Astrocyte (in vitro differentiated cells and primary cell): Measurements from ENCODE around the gene MYO1A. TPM values are rescaled to one million over a fixed set of nuclear protein-coding genes. Genes with fewer than 3 reads are reported as not detected.

Source experiments
- DNase-seq: peaks from one replicate; pipeline ENCODE4 v3.0.0-alpha.2; 2010; ENCODE audit warnings: low read depth
- FAIRE-seq: peaks from 2 replicates; lab custom pipeline; 2011; peaks lifted over from hg19 to GRCh38; lab: Jason Lieb, UNC
- H2AFZ ChIP-seq: 2 replicates; pipeline ENCODE4 v1.6.0; 2012; ENCODE audit warnings: low read depth, low read length, inconsistent platforms
- H3K27ac ChIP-seq: 2 replicates; pipeline ENCODE4 v1.5.1; 2011; ENCODE audit warnings: low read depth, low read length, inconsistent platforms
- H3K27me3 ChIP-seq: 2 replicates; pipeline ENCODE4 v1.6.0; 2011; ENCODE audit warnings: low read length, inconsistent platforms; ENCODE audit not compliant: insufficient read depth
- H3K36me3 ChIP-seq: 2 replicates; pipeline ENCODE4 v1.5.1; 2011; ENCODE audit warnings: low read length, inconsistent platforms; ENCODE audit not compliant: insufficient read depth
- H3K4me1 ChIP-seq: 2 replicates; pipeline ENCODE4 v1.5.1; 2011; ENCODE audit warnings: low read length, inconsistent platforms; ENCODE audit not compliant: insufficient read depth
- H3K4me2 ChIP-seq: 2 replicates; pipeline ENCODE4 v1.6.0; 2012; ENCODE audit warnings: low read length, inconsistent platforms
- H3K4me3 ChIP-seq: 2 replicates; pipeline ENCODE4 v1.5.1; 2011; ENCODE audit warnings: low read depth, mild to moderate bottlenecking, low read length, inconsistent platforms; ENCODE audit not compliant: insufficient read depth
- H3K79me2 ChIP-seq: 2 replicates; pipeline ENCODE4 v1.6.0; 2012; ENCODE audit warnings: mild to moderate bottlenecking, low read length, inconsistent platforms; ENCODE audit not compliant: insufficient read depth
- H3K9ac ChIP-seq: 2 replicates; pipeline ENCODE4 v1.6.0; 2012; ENCODE audit warnings: mild to moderate bottlenecking, low read length, inconsistent platforms
- H3K9me3 ChIP-seq: 2 replicates; pipeline ENCODE4 v1.5.1; 2012; ENCODE audit warnings: low read depth, mild to moderate bottlenecking, low read length, inconsistent platforms; ENCODE audit not compliant: insufficient read depth
- H4K20me1 ChIP-seq: 2 replicates; pipeline ENCODE4 v1.6.0; 2012; ENCODE audit warnings: low read length, inconsistent platforms; ENCODE audit not compliant: insufficient read depth
- H3K27ac Mint-ChIP-seq: one replicate; pipeline ENCODE4 v1.8.0; 2021; ENCODE audit warnings: mild to moderate bottlenecking, mixed read lengths; ENCODE audit not compliant: unreplicated experiment
- H3K27me3 Mint-ChIP-seq: one replicate; pipeline ENCODE4 v1.8.0; 2021; ENCODE audit warnings: low read depth, mixed read lengths; ENCODE audit not compliant: unreplicated experiment
- H3K36me3 Mint-ChIP-seq: one replicate; pipeline ENCODE4 v1.8.0; 2021; ENCODE audit warnings: low read depth, mixed read lengths; ENCODE audit not compliant: unreplicated experiment
- H3K4me1 Mint-ChIP-seq: one replicate; pipeline ENCODE4 v1.8.0; 2021; ENCODE audit warnings: low read depth, mixed read lengths; ENCODE audit not compliant: unreplicated experiment
- H3K4me3 Mint-ChIP-seq: one replicate; pipeline ENCODE4 v1.8.0; 2021; ENCODE audit warnings: mild to moderate bottlenecking, moderate library complexity, mixed read lengths; ENCODE audit not compliant: unreplicated experiment
- H3K9me3 Mint-ChIP-seq: one replicate; pipeline ENCODE4 v1.8.0; 2021; ENCODE audit warnings: mild to moderate bottlenecking, mixed read lengths; ENCODE audit not compliant: unreplicated experiment
- EZH2 ChIP-seq: IDR thresholded peaks from 2 replicates; pipeline ENCODE4 v1.6.1; 2012; ENCODE audit warnings: mild to moderate bottlenecking, low read length, inconsistent platforms; ENCODE audit not compliant: insufficient read depth
- total RNA-seq: library from RNA; stranded (reverse); gene quantifications from 2 replicates; pipeline ENCODE4 v1.2.1, GENCODE V29; 2021
- TF ChIP-seq, protein P1 (sequence below): IDR thresholded peaks from 2 replicates; pipeline ENCODE4 v1.5.1; 2011; ENCODE audit warnings: low read depth, mild to moderate bottlenecking, inconsistent platforms, low read length, moderate library complexity; ENCODE audit not compliant: insufficient read depth

MYO1A gene
- total RNA-seq, 1 donor from 2014 or later = 0.34 TPM

DNA sequence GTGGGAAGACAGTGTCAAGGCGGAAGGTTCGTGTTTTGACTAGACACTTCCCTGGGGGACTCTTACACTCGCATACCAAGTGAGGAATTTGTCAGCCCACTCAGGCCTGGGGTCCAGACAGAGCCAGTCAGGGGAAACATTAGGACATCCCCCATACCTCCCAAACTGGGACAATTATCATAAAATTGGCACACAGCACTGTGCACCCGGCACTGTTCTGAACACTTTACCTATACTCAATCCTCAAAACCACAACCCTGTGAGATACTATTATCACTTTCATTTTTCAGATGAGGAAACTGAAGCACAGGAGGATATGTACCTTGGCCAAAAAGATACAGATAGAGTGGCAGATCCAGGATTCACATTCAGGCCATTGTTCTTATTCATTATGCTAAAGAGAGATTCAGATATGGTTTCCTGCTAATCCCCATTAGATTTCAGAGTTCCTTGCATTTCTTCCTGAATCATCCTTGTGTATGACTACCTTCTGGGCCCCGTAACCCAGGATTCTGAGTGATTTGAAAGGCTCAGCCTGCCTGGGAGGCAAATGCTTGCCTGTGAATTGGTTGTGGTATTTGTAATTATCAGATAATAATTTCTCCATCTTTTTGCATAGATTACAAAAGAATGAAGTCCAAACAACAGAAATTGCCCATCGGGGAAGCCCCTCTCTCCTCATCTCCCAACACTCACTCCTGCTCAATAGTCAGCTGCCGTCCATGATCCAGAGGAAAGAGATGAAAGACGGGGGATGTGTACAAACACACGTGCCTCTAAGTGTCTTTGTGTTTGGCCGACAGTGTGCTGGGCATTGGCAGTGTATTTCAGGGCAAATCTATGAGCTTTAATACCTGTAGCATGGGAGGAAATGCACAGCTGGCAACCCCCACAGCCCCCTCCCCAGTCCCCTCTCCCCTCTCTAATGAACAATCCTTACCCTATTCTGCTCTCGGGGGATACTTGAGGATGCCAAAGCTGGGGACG is 38.2 kb downstream of the MYO1A start:
- Mint-ChIP-seq H3K36me3 (no peaks in the 10 kb centered on the region), H3K4me1 (peaks cover 24% of the 10 kb centered on the region), H3K27me3 (peaks cover 38% of the 10 kb centered on the region), H3K4me3 (no peak overlapping the region), H3K9me3 (peaks cover 2% of the 10 kb centered on the region), H3K27ac (no peak overlapping the region)
- Histone ChIP-seq H3K4me3 (no peak overlapping the region), H3K79me2 (no peaks in the 10 kb centered on the region), H3K4me2 (no peak overlapping the region), H3K4me1 (peaks cover 2% of the 10 kb centered on the region), H3K27ac (no peak overlapping the region), H3K9ac (no peak overlapping the region), H3K9me3 (peaks cover 3% of the 10 kb centered on the region), H3K36me3 (no peaks in the 10 kb centered on the region), H4K20me1 (no peaks in the 10 kb centered on the region), H3K27me3 (peaks cover 40% of the 10 kb centered on the region), H2AFZ (no peak overlapping the region)
- no peak for DNase-seq
- no peak for FAIRE-seq
- no peak for TF ChIP-seq EZH2
- TF ChIP-seq, protein P1, sequence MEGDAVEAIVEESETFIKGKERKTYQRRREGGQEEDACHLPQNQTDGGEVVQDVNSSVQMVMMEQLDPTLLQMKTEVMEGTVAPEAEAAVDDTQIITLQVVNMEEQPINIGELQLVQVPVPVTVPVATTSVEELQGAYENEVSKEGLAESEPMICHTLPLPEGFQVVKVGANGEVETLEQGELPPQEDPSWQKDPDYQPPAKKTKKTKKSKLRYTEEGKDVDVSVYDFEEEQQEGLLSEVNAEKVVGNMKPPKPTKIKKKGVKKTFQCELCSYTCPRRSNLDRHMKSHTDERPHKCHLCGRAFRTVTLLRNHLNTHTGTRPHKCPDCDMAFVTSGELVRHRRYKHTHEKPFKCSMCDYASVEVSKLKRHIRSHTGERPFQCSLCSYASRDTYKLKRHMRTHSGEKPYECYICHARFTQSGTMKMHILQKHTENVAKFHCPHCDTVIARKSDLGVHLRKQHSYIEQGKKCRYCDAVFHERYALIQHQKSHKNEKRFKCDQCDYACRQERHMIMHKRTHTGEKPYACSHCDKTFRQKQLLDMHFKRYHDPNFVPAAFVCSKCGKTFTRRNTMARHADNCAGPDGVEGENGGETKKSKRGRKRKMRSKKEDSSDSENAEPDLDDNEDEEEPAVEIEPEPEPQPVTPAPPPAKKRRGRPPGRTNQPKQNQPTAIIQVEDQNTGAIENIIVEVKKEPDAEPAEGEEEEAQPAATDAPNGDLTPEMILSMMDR = no peak

DNA sequence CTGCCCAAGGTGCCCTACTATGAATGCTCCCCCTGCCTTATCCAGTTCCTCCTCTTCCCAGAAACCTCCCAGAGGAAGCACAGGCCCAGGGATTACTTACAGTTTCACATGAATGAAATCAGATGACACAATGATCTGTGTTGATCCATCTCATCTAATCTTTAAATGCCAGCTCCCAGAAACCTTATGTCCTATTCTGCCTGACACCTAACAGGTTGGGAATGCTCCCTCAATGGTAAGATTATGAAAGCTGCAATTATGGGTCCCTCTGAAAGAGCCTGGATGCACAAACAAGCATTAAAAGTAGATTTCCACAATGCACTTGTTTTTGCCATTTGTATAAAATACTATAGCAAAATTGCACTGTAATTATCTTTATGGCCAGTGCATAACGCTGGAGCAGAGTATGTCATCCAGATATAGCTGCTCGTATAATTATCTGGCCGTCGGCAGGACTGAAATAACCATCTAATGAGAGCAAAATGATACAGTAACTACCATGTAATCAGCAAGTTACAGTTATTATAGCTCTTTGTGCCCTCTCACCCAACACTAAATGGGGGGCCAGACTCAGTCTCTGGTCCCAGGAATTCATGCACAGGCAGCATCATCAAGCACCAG is 39.2 kb downstream of the MYO1A start:
- H3K4me1 ChIP-seq = peaks cover 6% of the 10 kb centered on the region
- no peak overlapping the region for H3K4me3 ChIP-seq
- H3K27ac Mint-ChIP-seq = no peak overlapping the region
- H3K79me2 ChIP-seq = peaks cover 4% of the 10 kb centered on the region
- H3K27me3 Mint-ChIP-seq = peaks cover 32% of the 10 kb centered on the region
- peaks cover 2% of the 10 kb centered on the region for H3K9me3 Mint-ChIP-seq
- H3K4me3 Mint-ChIP-seq = no peak overlapping the region
- FAIRE-seq = no peak
- H3K36me3 ChIP-seq = no peaks in the 10 kb centered on the region
- H3K9ac ChIP-seq = no peak overlapping the region
- H3K4me2 ChIP-seq = no peak overlapping the region
- H3K36me3 Mint-ChIP-seq = no peaks in the 10 kb centered on the region
- H3K4me1 Mint-ChIP-seq = peaks cover 24% of the 10 kb centered on the region
- H3K27me3 ChIP-seq = peaks cover 38% of the 10 kb centered on the region
- no peaks in the 10 kb centered on the region for H4K20me1 ChIP-seq
- H3K9me3 ChIP-seq = peaks cover 3% of the 10 kb centered on the region
- no peak overlapping the region for H3K27ac ChIP-seq
- DNase-seq = no peak
- H2AFZ ChIP-seq = no peak overlapping the region
- TF ChIP-seq, protein P1 = no peak
- no peak for TF ChIP-seq EZH2
